K562 (cell line): ENCODE measurements around the gene PACSIN1. TPM values are rescaled to one million over a fixed set of nuclear protein-coding genes. Genes with fewer than 3 reads are reported as not detected.

ENCODE experiments used
- ATAC-seq: fragments of 200-7000 bp; cut with Tn5 transposase; 3 replicates; pipeline ENCODE4 v1.9.1; 2020; ENCODE audit warnings: moderate library complexity
- BruUV-seq: library from RNA; stranded (reverse); fragments of 400-500 nt; replicated peaks from 2 replicates; lab custom pipeline; 2021; lab: Mats Ljungman, UMichigan
- CTCF ChIA-PET: fragments of 300-600 bp; formaldehyde crosslinking; extraction: SDS; loops from one replicate; lab custom pipeline; 2021; ENCODE audit warnings: low intra/inter-chr PET ratio; lab: Yijun Ruan, JAX
- POLR2A ChIA-PET: fragments of 300-600, 350-650 bp; sonication (Branson Sonifier 250); formaldehyde crosslinking; extraction: SDS; loops from one replicate; lab custom pipeline; 2021; ENCODE audit warnings: antibody characterized with exemption, inconsistent platforms; lab: Yijun Ruan, JAX
- DNase-seq, 4 experiments: peaks; one replicate each; pipeline versions ENCODE4 v3.0.0 to v3.0.0-alpha.2; 2011 to 2018; ENCODE audit warnings: low spot score in 3 of 4, mixed read lengths in 3 of 4; ENCODE audit errors: extremely low read depth in 1 of 4
- FAIRE-seq: peaks from 2 replicates; lab custom pipeline; 2011; peaks lifted over from hg19 to GRCh38; lab: Jason Lieb, UNC
- H2AFZ ChIP-seq: 2 replicates; pipeline ENCODE4 v1.6.0; 2011; ENCODE audit warnings: low read depth, low read length, control low read depth, inconsistent platforms
- H3K27ac ChIP-seq: fragments of 200-600 bp; 3 replicates; pipeline ENCODE4 v1.8.0; 2011; ENCODE audit warnings: low read depth, mild to moderate bottlenecking, control low read depth, inconsistent platforms, low read length, moderate library complexity, mixed read lengths; ENCODE audit errors: extremely low read depth
- H3K27me3 ChIP-seq, 2 experiments: fragments of 300-600 bp in 1 of 2; 2 replicates in 1 of 2; 3 replicates in 1 of 2; pipeline versions ENCODE4 v1.6.0 to v1.8.0; 2011; ENCODE audit warnings: inconsistent platforms in 2 of 2, low read length in 2 of 2, mild to moderate bottlenecking in 1 of 2, mixed read lengths in 1 of 2, moderate library complexity in 1 of 2; ENCODE audit not compliant: control insufficient read depth in 2 of 2, insufficient read depth in 2 of 2
- H3K36me3 ChIP-seq: fragments of 300-600 bp; 3 replicates; pipeline ENCODE4 v1.8.0; 2011; ENCODE audit warnings: mild to moderate bottlenecking, low read length, inconsistent platforms; ENCODE audit not compliant: control insufficient read depth, insufficient read depth
- H3K4me1 ChIP-seq, 2 experiments: fragments of 200-600 bp in 1 of 2; replicated peaks in 1 of 2; 2 replicates in 1 of 2; 3 replicates in 1 of 2; pipeline versions ENCODE4 v1.5.1 to v1.8.0; 2011; ENCODE audit warnings: inconsistent platforms in 2 of 2, low read length in 2 of 2, mild to moderate bottlenecking in 1 of 2, mixed read lengths in 1 of 2, moderate library complexity in 1 of 2; ENCODE audit not compliant: control insufficient read depth in 2 of 2, insufficient read depth in 2 of 2
- H3K4me2 ChIP-seq: 2 replicates; pipeline ENCODE4 v1.6.1; 2011; ENCODE audit warnings: low read length, control low read depth, inconsistent platforms, mixed read lengths; ENCODE audit not compliant: insufficient read depth
- H3K4me3 ChIP-seq: fragments of 200-600 bp; sonication (generic), shearing (Covaris generic); 2 replicates; pipeline ENCODE4 v1.5.1; 2016; ENCODE audit warnings: control low read depth, inconsistent platforms
- H3K79me2 ChIP-seq: fragments of 200-600 bp; 3 replicates; pipeline ENCODE4 v1.8.0; 2011; ENCODE audit warnings: low read length, inconsistent platforms; ENCODE audit not compliant: control insufficient read depth, insufficient read depth
- H3K9ac ChIP-seq, 2 experiments: 2 replicates each; pipeline versions ENCODE4 v1.6.0 to v1.6.1; 2011; ENCODE audit warnings: low read depth in 2 of 2, low read length in 2 of 2, control low read depth in 1 of 2, inconsistent platforms in 1 of 2, mild to moderate bottlenecking in 1 of 2, mixed read lengths in 1 of 2; ENCODE audit not compliant: insufficient read depth in 1 of 2
- H3K9me1 ChIP-seq: one replicate; pipeline ENCODE4 v1.6.0; 2011; ENCODE audit warnings: inconsistent platforms, mild to moderate bottlenecking, low read length, moderate library complexity; ENCODE audit not compliant: control insufficient read depth, insufficient read depth
- H3K9me3 ChIP-seq: replicated peaks from 2 replicates; pipeline ENCODE4 v1.5.1; 2011; ENCODE audit warnings: low read depth, low read length, inconsistent platforms; ENCODE audit not compliant: control insufficient read depth, insufficient read depth
- H4K20me1 ChIP-seq: replicated peaks from 2 replicates; pipeline ENCODE4 v1.6.1; 2011; ENCODE audit warnings: low read length, inconsistent platforms, mixed read lengths; ENCODE audit not compliant: control insufficient read depth, insufficient read depth
- ETS2 ChIP-seq: IDR thresholded peaks from 2 replicates; pipeline ENCODE4 v1.6.1; 2016; ENCODE audit warnings: borderline replicate concordance, missing genetic modification characterization, mild to moderate bottlenecking, moderate library complexity, missing compliant biosample characterization; ENCODE audit not compliant: poor library complexity, severe bottlenecking
- KAT2B ChIP-seq: IDR thresholded peaks from one replicate; pipeline ENCODE4 v1.6.1; 2012; ENCODE audit warnings: low read depth, mild to moderate bottlenecking, control low read depth, inconsistent platforms, low read length, moderate library complexity
- PHF20 ChIP-seq: fragments of 450-650 bp; IDR thresholded peaks from 2 replicates; pipeline ENCODE4 v1.6.1; 2018; ENCODE audit not compliant: partially characterized antibody
- RBM22 ChIP-seq: fragments of 200-400 bp; formaldehyde crosslinking; IDR thresholded peaks from 2 replicates; pipeline ENCODE4 v1.6.1; 2018; ENCODE audit warnings: low read length, low read depth; ENCODE audit not compliant: poor library complexity, severe bottlenecking
- SMARCE1 ChIP-seq: fragments of 450-650 bp; IDR thresholded peaks from 2 replicates; pipeline ENCODE4 v1.7.1; 2016; ENCODE audit warnings: mild to moderate bottlenecking
- SMC3 ChIP-seq: conservative IDR thresholded peaks from 2 replicates; pipeline ENCODE4 v1.6.1; 2011; ENCODE audit warnings: low read depth, low read length, improper control_type of control experiment; ENCODE audit not compliant: insufficient read depth
- SP1 ChIP-seq: sonication (generic); formaldehyde crosslinking; IDR thresholded peaks from 2 replicates; pipeline ENCODE4 v1.8.1; 2022; ENCODE audit warnings: mild to moderate bottlenecking, missing genetic modification reagents
- TRIM28 ChIP-seq: fragments of 450-650 bp; IDR thresholded peaks from 2 replicates; pipeline ENCODE4 v1.6.1; 2017
- WGBS: fragments of 100-300 bp; shearing (Covaris generic); methylation state at CpG from one replicate; pipeline ENCODE4 v1.1.6; 2016; ENCODE audit warnings: low coverage, mixed read lengths; ENCODE audit not compliant: insufficient coverage; ENCODE audit errors: missing lambda C conversion rate; 5-methylcytosine and 5-hydroxymethylcytosine counted together
- in situ Hi-C: fragments of 300-500 bp; cut with MboI; formaldehyde crosslinking; loops from 4 replicates; pipeline ENCODE4 v1.15.0; 2018; ENCODE audit warnings: inconsistent platforms, mixed read lengths
- intact Hi-C: fragments of 100-400 bp; cut with micrococcal nuclease; formaldehyde crosslinking; loops from 2 replicates; pipeline ENCODE4 v1.14.2; 2022
- polyA plus RNA-seq, 8 experiments: library from polyadenylated mRNA; depleted of rRNA in 4 of 8; stranded (reverse) in 5 of 8; unstranded in 3 of 8; fragments of >200 nt; fragmentation: Nextera tagmentation in 2 of 8; fragmentation: Illumina TruSeq in 1 of 8; extraction: Ambion mirVana in 2 of 8; extraction: Trizol in 1 of 8; gene quantifications; 2 replicates each; pipeline versions ENCODE4 v1.2.1 to v1.2.3, GENCODE V29; 2011 to 2014; ENCODE audit warnings: inconsistent platforms in 1 of 8, missing spikeins in 1 of 8
- total RNA-seq, 7 experiments: library from RNA; depleted of rRNA in 6 of 7; stranded (reverse); fragments of >200 nt in 6 of 7; fragmentation: Illumina TruSeq in 2 of 7; extraction: Trizol in 2 of 7; gene quantifications; 2 replicates each; pipeline versions ENCODE4 v1.2.1 to v1.2.3, GENCODE V29; 2011 to 2021; ENCODE audit warnings: low replicate concordance in 1 of 7
- TF ChIP-seq, protein P1 (sequence below): fragments of 450-650 bp; IDR thresholded peaks from 2 replicates; pipeline ENCODE4 v1.6.1; 2016; ENCODE audit warnings: borderline replicate concordance
- TF ChIP-seq, protein P2 (sequence below), 2 experiments: fragments of 450-650 bp in 1 of 2; IDR thresholded peaks; 2 replicates each; pipeline ENCODE4 v1.6.1; 2011 to 2017; ENCODE audit warnings: low read depth in 2 of 2, antibody characterized with exemption in 1 of 2, borderline replicate concordance in 1 of 2, low read length in 1 of 2, mild to moderate bottlenecking in 1 of 2, mixed read lengths in 1 of 2; ENCODE audit not compliant: control insufficient read depth in 1 of 2

The PACSIN1 gene
- total and polyA plus RNA-seq, 9 of the 15 experiments (the other 6 are each of a cell fraction or from before 2014, with no cell fraction given): 0.01 to 1.7 (median 0.45) TPM

DNA sequence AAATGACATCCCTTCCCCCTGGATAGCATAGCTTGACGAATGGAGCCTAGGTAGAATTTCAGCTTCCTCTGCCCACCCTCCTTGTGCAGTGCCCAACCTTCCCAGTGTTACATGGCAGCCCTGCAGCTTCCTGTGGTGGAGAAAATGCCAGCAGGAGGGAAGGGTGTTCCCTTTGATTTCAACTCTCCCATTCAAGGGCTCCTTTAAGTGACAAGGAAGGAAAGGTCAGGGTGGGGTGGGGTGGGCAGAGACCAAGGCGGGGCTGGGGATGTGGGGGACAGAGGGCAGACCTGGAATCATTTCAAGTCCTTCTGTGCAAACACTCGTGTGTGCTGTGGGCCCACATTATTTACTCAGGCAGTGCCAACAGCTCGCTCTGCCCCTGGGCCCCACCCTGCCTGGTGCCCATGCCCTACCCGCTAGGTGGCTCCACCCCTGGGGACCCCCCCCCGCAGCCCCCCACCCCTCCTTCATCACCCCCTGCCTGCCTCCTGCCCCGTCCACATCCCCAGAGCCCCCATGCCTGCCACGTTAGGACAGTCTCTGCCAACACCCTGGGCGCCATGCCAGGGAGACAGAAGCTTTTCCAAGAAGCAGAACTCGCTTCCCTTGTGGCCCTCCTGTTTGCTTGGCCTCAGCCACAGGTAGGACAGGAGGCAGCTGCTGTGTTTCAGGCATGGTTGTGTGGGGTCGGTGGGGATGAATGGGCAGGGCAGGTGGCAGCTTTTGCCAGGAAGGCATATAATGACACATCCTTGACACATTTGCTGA lies 80.9 kb downstream of the PACSIN1 start (continued):
- TF ChIP-seq RBM22 (no peak), KAT2B (no peak)

DNA sequence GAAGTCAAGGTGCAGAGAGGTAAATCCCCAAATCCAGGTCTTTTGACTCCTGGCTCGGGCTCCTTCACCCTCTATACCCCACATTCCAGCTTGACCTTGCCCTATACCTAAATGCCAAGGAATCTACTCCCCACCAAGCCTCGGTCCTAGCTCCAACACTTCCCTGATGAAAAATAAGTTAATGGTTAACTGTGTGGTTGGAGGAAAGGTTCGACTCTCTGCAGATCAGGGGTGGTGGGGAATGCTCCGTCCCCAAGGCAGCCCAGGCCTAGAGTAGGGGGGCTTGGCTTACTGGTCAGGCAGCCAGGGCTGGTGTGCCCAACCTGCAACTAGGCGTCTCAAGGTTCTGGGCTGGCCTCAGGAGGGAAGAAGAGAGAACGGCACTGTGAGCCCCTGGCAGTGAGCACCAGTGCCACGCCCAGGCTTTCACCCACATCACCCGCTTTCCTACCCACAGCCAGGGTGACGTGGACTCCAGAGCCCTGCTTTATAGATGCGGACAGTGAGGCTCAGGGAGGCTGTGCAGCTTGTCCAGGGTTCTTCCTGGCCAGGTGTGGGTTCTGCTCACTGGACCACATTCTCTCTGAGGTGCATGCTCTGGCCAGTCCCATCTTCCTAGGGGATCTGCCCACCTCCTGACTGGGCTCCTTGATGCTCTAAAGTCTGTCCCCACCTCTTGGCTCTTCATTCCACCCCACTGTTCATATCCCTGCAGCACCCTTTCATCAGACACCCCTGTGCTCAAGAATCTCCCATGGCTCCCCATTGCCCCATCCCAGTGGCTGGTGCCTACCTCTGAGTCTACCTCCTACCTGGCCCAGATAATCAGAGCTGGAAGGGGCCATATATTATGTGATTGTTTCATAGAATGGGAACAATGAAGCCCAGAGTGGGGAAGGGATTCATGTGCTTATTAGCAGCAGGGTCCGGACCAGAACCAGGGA lies 82.1 kb downstream of the PACSIN1 start:
- BruUV-seq: no TSS peak
- H3K4me2 ChIP-seq: no peak overlapping the region
- no peaks in the 10 kb centered on the region for H3K27me3 ChIP-seq
- TF ChIP-seq SP1 (no peak), TRIM28 (no peak), ETS2 (tag) (no peak), PHF20 (no peak), SMC3 (no peak), SMARCE1 (no peak)
- TF ChIP-seq, protein P1, sequence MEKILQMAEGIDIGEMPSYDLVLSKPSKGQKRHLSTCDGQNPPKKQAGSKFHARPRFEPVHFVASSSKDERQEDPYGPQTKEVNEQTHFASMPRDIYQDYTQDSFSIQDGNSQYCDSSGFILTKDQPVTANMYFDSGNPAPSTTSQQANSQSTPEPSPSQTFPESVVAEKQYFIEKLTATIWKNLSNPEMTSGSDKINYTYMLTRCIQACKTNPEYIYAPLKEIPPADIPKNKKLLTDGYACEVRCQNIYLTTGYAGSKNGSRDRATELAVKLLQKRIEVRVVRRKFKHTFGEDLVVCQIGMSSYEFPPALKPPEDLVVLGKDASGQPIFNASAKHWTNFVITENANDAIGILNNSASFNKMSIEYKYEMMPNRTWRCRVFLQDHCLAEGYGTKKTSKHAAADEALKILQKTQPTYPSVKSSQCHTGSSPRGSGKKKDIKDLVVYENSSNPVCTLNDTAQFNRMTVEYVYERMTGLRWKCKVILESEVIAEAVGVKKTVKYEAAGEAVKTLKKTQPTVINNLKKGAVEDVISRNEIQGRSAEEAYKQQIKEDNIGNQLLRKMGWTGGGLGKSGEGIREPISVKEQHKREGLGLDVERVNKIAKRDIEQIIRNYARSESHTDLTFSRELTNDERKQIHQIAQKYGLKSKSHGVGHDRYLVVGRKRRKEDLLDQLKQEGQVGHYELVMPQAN: no peak
- TF ChIP-seq, protein P2, sequence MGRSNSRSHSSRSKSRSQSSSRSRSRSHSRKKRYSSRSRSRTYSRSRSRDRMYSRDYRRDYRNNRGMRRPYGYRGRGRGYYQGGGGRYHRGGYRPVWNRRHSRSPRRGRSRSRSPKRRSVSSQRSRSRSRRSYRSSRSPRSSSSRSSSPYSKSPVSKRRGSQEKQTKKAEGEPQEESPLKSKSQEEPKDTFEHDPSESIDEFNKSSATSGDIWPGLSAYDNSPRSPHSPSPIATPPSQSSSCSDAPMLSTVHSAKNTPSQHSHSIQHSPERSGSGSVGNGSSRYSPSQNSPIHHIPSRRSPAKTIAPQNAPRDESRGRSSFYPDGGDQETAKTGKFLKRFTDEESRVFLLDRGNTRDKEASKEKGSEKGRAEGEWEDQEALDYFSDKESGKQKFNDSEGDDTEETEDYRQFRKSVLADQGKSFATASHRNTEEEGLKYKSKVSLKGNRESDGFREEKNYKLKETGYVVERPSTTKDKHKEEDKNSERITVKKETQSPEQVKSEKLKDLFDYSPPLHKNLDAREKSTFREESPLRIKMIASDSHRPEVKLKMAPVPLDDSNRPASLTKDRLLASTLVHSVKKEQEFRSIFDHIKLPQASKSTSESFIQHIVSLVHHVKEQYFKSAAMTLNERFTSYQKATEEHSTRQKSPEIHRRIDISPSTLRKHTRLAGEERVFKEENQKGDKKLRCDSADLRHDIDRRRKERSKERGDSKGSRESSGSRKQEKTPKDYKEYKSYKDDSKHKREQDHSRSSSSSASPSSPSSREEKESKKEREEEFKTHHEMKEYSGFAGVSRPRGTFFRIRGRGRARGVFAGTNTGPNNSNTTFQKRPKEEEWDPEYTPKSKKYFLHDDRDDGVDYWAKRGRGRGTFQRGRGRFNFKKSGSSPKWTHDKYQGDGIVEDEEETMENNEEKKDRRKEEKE (IDR thresholded peaks at IDR 0.05; ENCODE audit: borderline replicate concordance in 1 of 2, control insufficient read depth in 1 of 2, low read depth in 2 of 2, low read length in 1 of 2): no peak

More for the DNA sequence above, 82.1 kb downstream of the PACSIN1 start:
- intact Hi-C loops: no loop called here
- CTCF ChIA-PET: no interaction called here
- H3K9ac ChIP-seq: peak overlapping the region in 1 of 2 experiments; percentile 37; a peak in 2 of 4 replicates
- 43% methylated on average over 11 of the region's 11 CpGs for WGBS
- H3K9me3 ChIP-seq: no peaks in the 10 kb centered on the region
- ATAC-seq: no peak
- no peaks in the 10 kb centered on the region for H3K36me3 ChIP-seq
- DNase-seq: no peak
- no peaks in the 10 kb centered on the region; the same call in 1 of the 2 replicates for H4K20me1 ChIP-seq
- in situ Hi-C loops: no loop called here
- no peak overlapping the region for H3K4me3 ChIP-seq
- peaks cover 24 to 69% of the 10 kb centered on the region in 2 experiments for H3K4me1 ChIP-seq
- POLR2A ChIA-PET: interaction anchor here (0.6 to 1.2 kb wide), 3 partner anchors 11 to 15 kb away, joined by 3 read pairs; no protein-coding TSS in a partner anchor
- FAIRE-seq: no peak
- no peaks in the 10 kb centered on the region for H3K79me2 ChIP-seq
- no peak overlapping the region for H2AFZ ChIP-seq
- no peaks in the 10 kb centered on the region for H3K9me1 ChIP-seq
- H3K27ac ChIP-seq: no peak overlapping the region
